Sigmoid colon (tissue), 4 donors: Measurements from ENCODE around the gene CEP170.

Source experiments
- CTCF ChIP-seq, 4 experiments: fragments of 450-650 bp in 3 of 4; fragments of 200-600 bp in 1 of 4; IDR thresholded peaks; one replicate each; pipeline ENCODE4 v1.5.1; 2016 to 2019; ENCODE audit warnings: antibody characterized with exemption in 4 of 4, mild to moderate bottlenecking in 3 of 4, moderate library complexity in 2 of 4
- EP300 ChIP-seq, 4 donors: sonication (generic); formaldehyde crosslinking; IDR thresholded peaks; one replicate each; pipeline ENCODE4 v1.6.1; 2017; ENCODE audit warnings: antibody characterized with exemption in 4 of 4
- POLR2A ChIP-seq, 2 donors: fragments of 450-650 bp; IDR thresholded peaks; one replicate each; pipeline ENCODE4 v1.6.1; 2016; ENCODE audit warnings: antibody characterized with exemption in 2 of 2, mild to moderate bottlenecking in 2 of 2, moderate library complexity in 2 of 2
- POLR2AphosphoS5 ChIP-seq, 4 donors: sonication (generic); formaldehyde crosslinking; IDR thresholded peaks; one replicate each; pipeline ENCODE4 v1.6.1; 2017; ENCODE audit warnings: antibody characterized with exemption in 4 of 4

- TF ChIP-seq POLR2AphosphoS5 (IDR thresholded peaks at IDR 0.05) (no peak), POLR2A (IDR thresholded peaks at IDR 0.05) (no peak), CTCF (IDR thresholded peaks at IDR 0.05) (no peak), EP300 (IDR thresholded peaks at IDR 0.05) (no peak)
These were observed 36.2 kb upstream of the CEP170 start for GRCh38 chr1:243291292-243291691.
